Measurements from ENCODE around the gene ATP5F1D.

ATP5F1D gene

GRCh38 chr19:1226522-1227303 is 14.8 kb upstream of the ATP5F1D start:
- H3K9me3 Mint-ChIP-seq: no peaks in the 10 kb centered on the region
- DNase-seq (no peak), ATAC-seq (no peak)
- no peaks in the 10 kb centered on the region for H3K27me3 Mint-ChIP-seq
- H3K36me3 Mint-ChIP-seq (ENCODE audit: low read depth): no peaks in the 10 kb centered on the region
- no peak overlapping the region for H3K4me3 Mint-ChIP-seq
- no peak overlapping the region for H3K27ac Mint-ChIP-seq
- no peaks in the 10 kb centered on the region for H3K4me1 Mint-ChIP-seq

- Mint-ChIP-seq H3K36me3 (ENCODE audit: low read depth) (no peaks in the 10 kb centered on the region), H3K27me3 (no peaks in the 10 kb centered on the region), H3K27ac (no peak overlapping the region), H3K9me3 (no peaks in the 10 kb centered on the region), H3K4me1 (no peaks in the 10 kb centered on the region), H3K4me3 (no peak overlapping the region)
- DNase-seq (no peak), ATAC-seq (no peak)
Observed at GRCh38 chr19:1227304-1228054, 14.1 kb upstream of the ATP5F1D start.

GRCh38 chr19:1228161-1228957 is 13.2 kb upstream of the ATP5F1D start:
- no peak overlapping the region for H3K27ac Mint-ChIP-seq
- no peak overlapping the region for H3K4me3 Mint-ChIP-seq
- H3K36me3 Mint-ChIP-seq (ENCODE audit: low read depth): no peaks in the 10 kb centered on the region
- no peaks in the 10 kb centered on the region for H3K9me3 Mint-ChIP-seq
- DNase-seq: no peak
- ATAC-seq: no peak
- no peaks in the 10 kb centered on the region for H3K27me3 Mint-ChIP-seq
- H3K4me1 Mint-ChIP-seq: no peaks in the 10 kb centered on the region

DNA sequence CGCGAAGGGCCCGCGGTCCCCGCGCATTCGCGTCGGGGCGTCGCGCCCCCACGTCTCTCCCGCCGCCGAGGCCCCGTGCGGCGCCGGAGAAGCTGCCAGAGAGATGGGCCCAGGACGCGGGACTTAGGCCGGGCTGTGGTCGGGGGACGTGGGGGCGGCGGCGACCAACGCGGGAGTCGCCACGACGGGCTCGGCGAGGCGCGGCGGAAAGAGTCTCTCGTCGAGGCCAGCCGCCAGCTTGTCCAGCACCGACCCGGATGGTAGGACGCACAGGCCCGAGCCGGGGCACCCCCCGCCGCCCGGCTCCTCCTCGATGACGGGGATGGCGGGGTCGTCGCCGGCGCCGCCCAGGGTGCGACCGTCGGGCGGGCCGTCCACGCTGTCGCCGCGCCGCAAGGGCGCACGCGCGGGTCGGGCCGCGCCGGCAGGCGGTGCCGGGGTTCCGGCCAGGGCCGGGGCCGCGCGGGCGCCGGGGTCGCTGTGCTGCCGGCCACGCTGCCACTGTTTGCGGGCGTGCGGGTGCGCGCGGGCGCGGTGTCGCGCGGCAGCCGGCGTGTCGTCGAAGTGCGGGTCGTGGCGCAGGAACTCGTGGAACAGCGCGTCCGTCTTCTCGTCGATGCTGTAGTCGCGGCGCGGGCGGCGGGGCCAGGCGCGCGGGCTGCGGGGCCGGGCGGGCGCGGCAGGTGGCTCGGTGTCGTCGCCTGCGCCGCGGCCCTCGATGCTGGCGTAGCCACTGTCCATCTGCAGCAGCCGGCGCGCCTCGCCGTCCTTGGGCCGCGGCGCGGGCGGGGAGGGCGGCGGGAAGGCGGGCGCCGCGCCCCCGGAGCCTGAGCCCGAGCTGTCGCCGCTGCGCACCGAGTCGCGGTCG is 12.3 kb upstream of the ATP5F1D start:
- DNase-seq: no peak
- no peaks in the 10 kb centered on the region for H3K27me3 Mint-ChIP-seq
- H3K4me1 Mint-ChIP-seq: no peaks in the 10 kb centered on the region
- no peaks in the 10 kb centered on the region for H3K36me3 Mint-ChIP-seq (ENCODE audit: low read depth)
- no peak overlapping the region for H3K27ac Mint-ChIP-seq
- no peak for ATAC-seq
- no peak overlapping the region for H3K4me3 Mint-ChIP-seq
- no peaks in the 10 kb centered on the region for H3K9me3 Mint-ChIP-seq

GRCh38 chr19:1229924-1230782 is 11.4 kb upstream of the ATP5F1D start:
- DNase-seq (no peak), ATAC-seq (no peak)
- Mint-ChIP-seq H3K27ac (no peak overlapping the region), H3K9me3 (no peaks in the 10 kb centered on the region), H3K4me1 (no peaks in the 10 kb centered on the region), H3K27me3 (no peaks in the 10 kb centered on the region), H3K4me3 (no peak overlapping the region), H3K36me3 (ENCODE audit: low read depth) (no peaks in the 10 kb centered on the region)

DNA sequence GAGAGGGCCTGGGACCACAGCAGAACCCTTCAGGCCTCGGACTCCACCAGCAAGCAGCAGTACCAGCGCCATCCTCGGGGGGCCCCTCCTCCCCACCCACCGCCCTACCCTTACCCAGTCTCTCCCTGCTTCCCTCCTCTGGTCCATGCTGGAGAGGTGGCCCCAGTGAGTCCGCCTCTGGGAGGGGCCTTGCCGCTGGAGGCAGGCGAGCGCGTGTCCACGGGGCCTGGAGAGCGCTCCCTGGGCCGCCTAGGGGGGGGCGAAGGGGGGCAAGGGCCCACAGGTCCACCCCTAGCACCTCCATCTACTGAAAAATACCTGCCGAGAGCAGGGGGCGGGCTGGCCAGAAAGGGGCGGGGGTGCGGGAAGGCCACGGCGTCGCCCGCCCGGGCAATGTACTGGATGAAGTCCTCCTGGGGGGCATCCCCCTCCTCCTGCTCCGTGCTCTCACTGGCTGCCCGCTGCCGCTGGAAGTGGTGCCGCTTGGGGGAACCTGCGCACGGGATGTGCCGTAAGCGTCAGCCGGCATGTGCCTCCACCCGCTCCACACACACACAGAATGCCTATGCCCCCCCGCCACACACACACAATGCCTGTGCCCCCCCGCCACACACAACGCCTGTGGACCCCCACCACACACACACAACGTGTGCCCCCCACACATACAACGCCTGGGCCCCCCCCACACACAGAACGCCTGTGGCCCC is 10.6 kb upstream of the ATP5F1D start:
- Mint-ChIP-seq H3K4me1 (no peaks in the 10 kb centered on the region), H3K36me3 (ENCODE audit: low read depth) (no peaks in the 10 kb centered on the region), H3K4me3 (no peak overlapping the region), H3K9me3 (no peaks in the 10 kb centered on the region), H3K27ac (no peak overlapping the region), H3K27me3 (no peaks in the 10 kb centered on the region)
- DNase-seq (no peak), ATAC-seq (no peak)

- no peaks in the 10 kb centered on the region for H3K9me3 Mint-ChIP-seq
- no peak overlapping the region for H3K4me3 Mint-ChIP-seq
- no peak overlapping the region for H3K27ac Mint-ChIP-seq
- ATAC-seq: no peak
- H3K36me3 Mint-ChIP-seq (ENCODE audit: low read depth): no peaks in the 10 kb centered on the region
- H3K27me3 Mint-ChIP-seq: no peaks in the 10 kb centered on the region
- no peaks in the 10 kb centered on the region for H3K4me1 Mint-ChIP-seq
- no peak for DNase-seq
Observed at GRCh38 chr19:1231729-1232637, 9.6 kb upstream of the ATP5F1D start.

DNA sequence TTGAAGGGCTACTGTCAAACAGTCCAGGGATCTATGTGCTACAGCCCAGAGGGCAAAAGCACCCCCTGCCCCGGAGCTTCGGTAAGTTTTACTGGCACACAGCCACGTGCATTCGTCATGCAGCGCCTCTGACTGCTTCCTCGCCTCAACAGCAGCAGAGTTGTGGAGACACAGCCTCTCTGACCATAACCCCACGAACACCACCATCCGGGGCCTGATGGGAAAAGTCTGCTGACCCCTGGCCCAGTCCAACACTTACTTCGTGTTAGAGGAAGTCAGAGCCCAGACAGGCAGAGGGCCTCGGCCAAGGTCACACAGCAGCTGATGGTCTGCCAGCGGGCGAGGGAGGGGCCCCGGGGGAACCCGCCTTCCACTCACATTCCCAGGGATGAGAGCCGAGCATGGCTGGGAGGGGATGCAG is 8.9 kb upstream of the ATP5F1D start:
- H3K4me3 Mint-ChIP-seq: no peak overlapping the region
- no peaks in the 10 kb centered on the region for H3K4me1 Mint-ChIP-seq
- H3K27ac Mint-ChIP-seq: no peak overlapping the region
- DNase-seq (no peak), ATAC-seq (no peak)
- H3K9me3 Mint-ChIP-seq: no peaks in the 10 kb centered on the region
- no peaks in the 10 kb centered on the region for H3K36me3 Mint-ChIP-seq (ENCODE audit: low read depth)
- no peaks in the 10 kb centered on the region for H3K27me3 Mint-ChIP-seq

GRCh38 chr19:1233115-1233667 is 8.4 kb upstream of the ATP5F1D start:
- no peak for DNase-seq
- no peaks in the 10 kb centered on the region for H3K4me1 Mint-ChIP-seq
- no peak overlapping the region for H3K4me3 Mint-ChIP-seq
- ATAC-seq: no peak
- peaks cover under 1% of the 10 kb centered on the region for H3K27me3 Mint-ChIP-seq
- H3K9me3 Mint-ChIP-seq: no peaks in the 10 kb centered on the region
- no peak overlapping the region for H3K27ac Mint-ChIP-seq
- H3K36me3 Mint-ChIP-seq (ENCODE audit: low read depth): no peaks in the 10 kb centered on the region

DNA sequence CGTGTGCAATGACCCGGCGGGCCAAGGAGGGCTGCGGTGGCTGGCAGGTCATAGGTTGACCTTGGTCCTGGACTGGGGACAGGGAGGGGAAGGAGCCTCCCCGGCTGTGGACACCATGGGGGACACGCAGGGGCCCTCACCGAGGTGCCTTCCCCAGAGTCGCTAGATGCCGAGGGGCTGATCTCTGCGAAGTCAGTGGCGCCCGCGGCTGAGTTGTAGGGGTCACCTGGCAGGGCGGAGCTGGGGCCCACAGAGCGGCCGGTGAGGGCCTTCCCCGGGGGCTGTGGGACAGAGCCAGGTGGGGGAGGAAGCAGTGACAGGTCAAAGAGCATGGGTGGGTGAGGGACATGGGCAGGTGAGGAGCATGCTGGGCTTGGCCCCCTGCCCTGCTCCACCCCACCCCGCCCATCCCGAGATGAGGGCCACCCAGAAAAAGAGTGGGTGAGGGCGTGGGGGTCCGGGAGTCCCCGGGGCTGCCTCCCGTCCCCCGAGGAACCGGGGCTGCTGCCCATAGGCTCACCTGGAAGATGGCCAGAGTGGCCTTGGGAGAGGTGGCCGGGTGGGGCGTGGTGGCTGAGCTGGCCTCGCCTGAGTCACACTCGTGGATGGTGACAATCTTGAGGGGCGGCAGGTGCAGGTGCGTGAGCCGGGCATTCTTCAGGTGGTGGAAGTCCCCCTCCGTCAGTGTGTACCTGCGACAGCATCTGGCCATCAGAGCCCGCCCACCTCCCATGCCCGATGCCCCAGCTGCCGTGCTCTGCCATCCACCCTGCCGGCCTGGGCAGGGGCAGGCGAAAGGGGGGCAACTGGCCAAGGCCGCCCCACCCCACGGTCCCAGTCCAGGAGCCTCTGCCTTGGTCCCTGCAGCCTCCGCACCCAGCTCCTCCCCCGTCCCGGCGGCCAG is 7.2 kb upstream of the ATP5F1D start:
- DNase-seq (no peak), ATAC-seq (no peak)
- Mint-ChIP-seq H3K4me1 (peaks cover 11% of the 10 kb centered on the region), H3K27me3 (peaks cover 10% of the 10 kb centered on the region), H3K9me3 (no peaks in the 10 kb centered on the region), H3K4me3 (no peak overlapping the region), H3K27ac (no peak overlapping the region), H3K36me3 (ENCODE audit: low read depth) (no peaks in the 10 kb centered on the region)

- Mint-ChIP-seq H3K27me3 (peaks cover 12% of the 10 kb centered on the region), H3K9me3 (no peaks in the 10 kb centered on the region), H3K4me3 (no peak overlapping the region), H3K36me3 (ENCODE audit: low read depth) (no peaks in the 10 kb centered on the region), H3K4me1 (peaks cover 13% of the 10 kb centered on the region), H3K27ac (no peak overlapping the region)
- ATAC-seq: no peak
- DNase-seq: no peak
Observed at GRCh38 chr19:1234955-1235380, 6.6 kb upstream of the ATP5F1D start.
